HG03354 (cell line): ENCODE measurements around the gene CLEC2L.

Experiments
- ATAC-seq: cut with Tn5 transposase; IDR thresholded peaks from one replicate; pipeline ENCODE4 v1.9.1; 2021; ENCODE audit warnings: mild to moderate bottlenecking; ENCODE audit not compliant: unreplicated experiment, poor library complexity, severe bottlenecking

CLEC2L gene

GRCh38 chr7:139521439-139521838, 2.0 kb upstream of the CLEC2L start:
- no peak for ATAC-seq

GRCh38 chr7:139522830-139523198, 671 bp upstream of the CLEC2L start:
- ATAC-seq: no peak

GRCh38 chr7:139523968-139524815, 707 bp downstream of the CLEC2L start:
- no peak for ATAC-seq

DNA sequence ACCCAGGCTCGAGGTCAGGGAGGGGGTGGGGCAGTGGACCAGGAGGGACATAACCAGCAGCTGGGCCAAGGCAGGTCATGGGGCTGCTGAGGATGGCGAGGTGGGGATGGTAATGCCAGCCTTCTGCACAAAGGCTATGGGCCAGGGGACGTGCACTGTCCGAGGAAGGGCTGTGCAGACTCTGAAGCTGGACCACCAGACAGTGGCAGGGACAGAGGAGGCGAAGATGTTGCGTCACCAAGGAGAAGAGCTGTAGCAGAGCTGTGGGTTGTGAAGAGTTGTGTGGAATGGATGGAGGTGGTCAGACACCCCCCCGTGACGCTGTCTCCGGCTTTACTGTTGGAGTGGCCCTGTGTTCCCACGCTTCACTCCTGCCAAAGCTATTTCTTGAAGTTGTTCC, 1.8 kb downstream of the CLEC2L start:
- ATAC-seq: no peak

GRCh38 chr7:139525750-139526149, 2.3 kb downstream of the CLEC2L start:
- ATAC-seq: no peak

- no peak for ATAC-seq
Measured at GRCh38 chr7:139526578-139527544, 3.4 kb downstream of the CLEC2L start.

GRCh38 chr7:139531094-139531493, 7.6 kb downstream of the CLEC2L start:
- ATAC-seq: no peak

GRCh38 chr7:139532636-139533155, 9.2 kb downstream of the CLEC2L start:
- no peak for ATAC-seq

GRCh38 chr7:139534096-139534495, 10.6 kb downstream of the CLEC2L start:
- ATAC-seq: no peak

DNA sequence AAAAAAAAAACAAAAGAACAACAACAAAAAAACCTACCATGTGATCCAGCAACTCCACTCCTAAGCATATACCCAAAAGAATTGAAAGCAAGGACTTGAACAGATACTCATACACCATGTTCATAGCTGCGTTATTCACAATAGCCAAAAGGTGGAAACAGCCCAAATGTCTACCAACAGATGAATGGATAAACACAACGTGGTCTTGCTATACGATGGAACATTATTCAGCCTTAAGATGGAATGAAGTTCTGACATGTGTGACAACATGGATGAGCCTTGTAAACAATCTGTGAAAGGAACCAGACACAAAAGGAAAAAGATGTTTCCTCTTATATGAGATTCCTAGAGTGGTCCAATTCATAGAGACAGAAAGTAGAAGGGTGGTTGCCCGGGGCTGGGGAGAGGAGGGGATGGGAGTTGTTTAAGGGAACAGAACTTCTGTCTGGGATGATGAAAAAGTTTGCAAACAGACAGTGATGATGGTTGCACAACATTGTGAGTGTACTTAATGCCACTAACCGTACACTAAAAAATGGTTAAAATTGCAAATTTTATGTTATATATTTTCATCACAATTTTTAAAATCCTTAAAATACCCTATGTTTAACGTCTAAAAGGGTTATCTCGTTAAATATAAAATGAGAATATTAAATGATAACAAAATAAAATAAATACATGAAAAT, 11.6 kb downstream of the CLEC2L start:
- no peak for ATAC-seq

- no peak for ATAC-seq
Measured at GRCh38 chr7:139536152-139536551, 12.7 kb downstream of the CLEC2L start.

DNA sequence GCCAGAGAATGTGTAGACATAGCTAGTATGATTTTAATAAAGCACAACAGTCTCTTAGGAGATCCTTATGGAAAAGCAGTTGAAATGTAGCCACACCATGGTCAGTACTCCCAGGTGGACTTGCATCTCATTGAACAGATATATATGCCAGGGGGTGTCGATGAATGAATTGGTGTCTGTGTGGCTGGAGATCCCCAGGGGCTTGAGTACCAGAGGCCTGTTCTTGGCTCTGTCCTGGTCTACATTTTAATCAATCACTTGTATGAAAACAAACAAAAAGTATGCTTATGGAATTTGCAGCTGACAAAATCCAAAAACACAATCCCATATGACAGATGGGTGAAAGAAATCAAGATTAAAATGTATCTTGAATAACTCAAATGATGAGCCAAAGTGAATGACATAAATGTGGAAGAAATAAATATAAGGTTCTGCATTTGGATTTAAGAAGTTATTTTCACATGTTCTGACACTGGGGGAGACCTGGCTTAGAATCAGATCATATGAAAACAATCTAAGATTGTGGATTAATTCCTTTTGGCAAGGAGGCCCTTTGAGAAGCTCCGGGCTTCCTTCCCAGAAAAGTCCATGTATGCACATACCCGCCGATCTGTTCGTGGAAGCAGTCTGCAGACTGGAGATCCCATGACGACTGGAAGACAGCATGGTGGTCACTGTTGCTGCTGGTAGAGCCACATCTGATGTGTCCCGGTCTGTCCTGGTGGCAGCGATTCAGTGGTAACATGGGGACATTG, 15.6 kb downstream of the CLEC2L start:
- no peak for ATAC-seq

DNA sequence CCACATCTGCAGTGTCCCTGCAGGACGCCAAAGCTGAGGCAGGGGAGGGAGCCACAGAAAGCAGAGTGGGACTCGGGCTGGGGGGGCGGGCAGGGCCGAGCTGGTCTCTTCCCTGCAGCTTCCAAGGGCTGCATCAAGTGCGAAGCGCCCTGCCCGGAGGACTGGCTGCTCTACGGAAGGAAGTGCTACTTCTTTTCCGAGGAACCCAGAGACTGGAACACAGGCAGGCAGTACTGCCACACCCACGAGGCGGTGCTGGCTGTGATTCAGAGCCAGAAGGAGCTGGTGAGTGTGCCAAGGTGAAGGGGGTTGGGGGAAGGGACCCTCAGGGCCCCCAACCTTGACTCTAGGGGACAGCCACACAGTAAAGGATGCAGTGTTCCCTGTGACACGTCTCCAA, 16.7 kb downstream of the CLEC2L start:
- no peak for ATAC-seq

GRCh38 chr7:139541600-139542307, 18.3 kb downstream of the CLEC2L start:
- no peak for ATAC-seq

- ATAC-seq: no peak
Measured at GRCh38 chr7:139542308-139543151, 19.0 kb downstream of the CLEC2L start.

- no peak for ATAC-seq
Measured at GRCh38 chr7:139543801-139544603, 20.5 kb downstream of the CLEC2L start.

DNA sequence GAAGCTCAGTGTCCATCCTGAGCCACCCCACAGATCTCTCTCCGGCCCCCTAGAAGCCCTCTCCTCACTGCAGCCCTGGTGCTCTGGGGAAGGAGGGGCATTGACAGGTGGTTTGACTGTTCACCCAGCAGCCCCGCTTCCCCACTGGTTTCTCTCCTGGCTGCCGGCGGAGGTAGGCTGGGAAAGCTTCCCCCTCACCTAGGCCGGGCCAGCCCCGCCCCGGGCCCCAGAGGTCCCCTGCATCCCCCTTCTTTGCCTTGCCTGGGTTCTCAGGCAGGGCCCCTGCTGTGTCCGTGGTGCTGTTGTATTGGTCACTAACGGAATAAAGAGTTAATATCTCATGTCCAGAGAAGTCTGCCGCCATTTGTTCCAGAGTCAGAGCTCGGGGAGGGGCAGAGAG, 21.2 kb downstream of the CLEC2L start:
- ATAC-seq: no peak
